Upper lobe of left lung (tissue), 6 donors: ENCODE data around the gene ITGAE. TPM values are rescaled to one million over a fixed set of nuclear protein-coding genes. Genes with fewer than 3 reads are reported as not detected.

Source experiments
- ATAC-seq, 2 donors: fragments of 200-7000 bp; cut with Tn5 transposase; one replicate each; pipeline ENCODE4 v1.9.1; 2022; ENCODE audit warnings: mild to moderate bottlenecking in 2 of 2, moderate library complexity in 2 of 2; ENCODE audit not compliant: low FRiP score in 2 of 2
- DNase-seq, 2 donors: peaks; one replicate each; pipeline ENCODE4 v3.0.0-alpha.2; 2019 to 2020
- H3K27ac ChIP-seq, 4 donors: fragments of 200-600 bp; sonication (generic); one replicate each; pipeline ENCODE4 v1.5.1; 2016 to 2019
- H3K27me3 ChIP-seq, 4 donors: fragments of 200-600 bp; sonication (generic); one replicate each; pipeline ENCODE4 v1.5.1; 2017 to 2019
- H3K36me3 ChIP-seq, 4 donors: fragments of 200-600 bp; sonication (generic); one replicate each; pipeline ENCODE4 v1.5.1; 2016 to 2019
- H3K4me1 ChIP-seq, 4 donors: fragments of 200-600 bp; sonication (generic); one replicate each; pipeline ENCODE4 v1.5.1; 2018 to 2019
- H3K4me3 ChIP-seq, 4 donors: fragments of 200-600 bp; sonication (generic); one replicate each; pipeline ENCODE4 v1.5.1; 2017 to 2019; ENCODE audit warnings: mild to moderate bottlenecking in 2 of 4, moderate library complexity in 1 of 4
- H3K9me3 ChIP-seq, 4 donors: fragments of 200-600 bp; sonication (generic); one replicate each; pipeline ENCODE4 v1.5.1; 2018 to 2019
- EP300 ChIP-seq, 4 donors: sonication (generic); formaldehyde crosslinking; IDR thresholded peaks; one replicate each; pipeline ENCODE4 v1.5.1; 2017; ENCODE audit warnings: antibody characterized with exemption in 4 of 4, control low read depth in 2 of 4
- POLR2A ChIP-seq, 4 donors: fragments of 450-650 bp; IDR thresholded peaks; one replicate each; pipeline ENCODE4 v1.5.1; 2016 to 2017; ENCODE audit warnings: antibody characterized with exemption in 4 of 4, mild to moderate bottlenecking in 2 of 4
- POLR2AphosphoS5 ChIP-seq, 2 donors: sonication (generic); formaldehyde crosslinking; IDR thresholded peaks; one replicate each; pipeline ENCODE4 v1.5.1; 2017; ENCODE audit warnings: antibody characterized with exemption in 2 of 2
- WGBS, 2 donors: methylation state at CpG; one replicate each; pipeline ENCODE4 v1.1.5; 2017 to 2018; 5-methylcytosine and 5-hydroxymethylcytosine counted together
- total RNA-seq, 6 donors: library from RNA; depleted of rRNA in 4 of 6; stranded (reverse); fragments of >200 nt in 4 of 6; gene quantifications; one replicate each; pipeline versions ENCODE4 v1.1.0 to v1.2.1, GENCODE V29; 2016 to 2021
- TF ChIP-seq, protein P1 (sequence below), 6 experiments: fragments of 450-650 bp in 4 of 6; fragments of 200-600 bp in 2 of 6; sonication (generic) in 2 of 6; IDR thresholded peaks; one replicate each; pipeline ENCODE4 v1.5.1; 2016 to 2019; ENCODE audit warnings: antibody characterized with exemption in 6 of 6
- donor health status: DM: no; HTN: no; CAD: no; lungs with moderate emphysema.
- donor health status: DM: no; HTN: yes; CAD: no; lungs with severe emphysema.

Gene ITGAE
- total RNA-seq, 6 donors from 2014 or later, result 17.2 to 36.0 (median 26.4) TPM

DNA sequence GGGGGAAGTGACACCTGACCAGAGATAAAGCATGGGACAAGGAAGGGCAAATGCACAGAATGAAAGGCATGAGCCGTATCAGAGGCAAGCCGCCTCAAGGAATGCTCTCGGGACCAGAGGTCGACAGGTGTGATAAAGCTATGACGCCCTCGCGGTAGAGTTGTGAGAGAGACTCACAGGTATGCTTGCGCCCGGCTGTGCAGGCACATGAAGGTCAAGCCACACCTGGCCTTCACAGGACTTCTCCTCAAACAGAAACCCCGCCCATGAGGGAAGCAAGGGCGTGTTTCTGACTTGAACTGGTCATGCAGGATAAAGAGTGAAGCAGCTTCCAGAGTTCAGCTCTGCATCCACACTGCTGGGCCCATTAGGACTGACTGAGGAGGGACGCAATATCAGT lies 37.2 kb upstream of the ITGAE start:
- WGBS, 2 donors, result 86 to 87% methylated on average over 12 of the region's 12 CpGs
- ATAC-seq, result no peak
- Histone ChIP-seq H3K36me3 (peaks cover 5 to 97% (median 43%) of the 10 kb centered on the region in 4 donors), H3K4me1 (peaks cover 0 to 11% (median 9%) of the 10 kb centered on the region in 4 donors), H3K27me3 (no peaks in the 10 kb centered on the region), H3K9me3 (no peaks in the 10 kb centered on the region), H3K27ac (no peak overlapping the region), H3K4me3 (no peak overlapping the region)
- no peak for DNase-seq
- TF ChIP-seq POLR2AphosphoS5 (IDR thresholded peaks at IDR 0.05), result no peak
- TF ChIP-seq, protein P1, sequence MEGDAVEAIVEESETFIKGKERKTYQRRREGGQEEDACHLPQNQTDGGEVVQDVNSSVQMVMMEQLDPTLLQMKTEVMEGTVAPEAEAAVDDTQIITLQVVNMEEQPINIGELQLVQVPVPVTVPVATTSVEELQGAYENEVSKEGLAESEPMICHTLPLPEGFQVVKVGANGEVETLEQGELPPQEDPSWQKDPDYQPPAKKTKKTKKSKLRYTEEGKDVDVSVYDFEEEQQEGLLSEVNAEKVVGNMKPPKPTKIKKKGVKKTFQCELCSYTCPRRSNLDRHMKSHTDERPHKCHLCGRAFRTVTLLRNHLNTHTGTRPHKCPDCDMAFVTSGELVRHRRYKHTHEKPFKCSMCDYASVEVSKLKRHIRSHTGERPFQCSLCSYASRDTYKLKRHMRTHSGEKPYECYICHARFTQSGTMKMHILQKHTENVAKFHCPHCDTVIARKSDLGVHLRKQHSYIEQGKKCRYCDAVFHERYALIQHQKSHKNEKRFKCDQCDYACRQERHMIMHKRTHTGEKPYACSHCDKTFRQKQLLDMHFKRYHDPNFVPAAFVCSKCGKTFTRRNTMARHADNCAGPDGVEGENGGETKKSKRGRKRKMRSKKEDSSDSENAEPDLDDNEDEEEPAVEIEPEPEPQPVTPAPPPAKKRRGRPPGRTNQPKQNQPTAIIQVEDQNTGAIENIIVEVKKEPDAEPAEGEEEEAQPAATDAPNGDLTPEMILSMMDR (IDR thresholded peaks at IDR 0.05), result no peak
- TF ChIP-seq POLR2A (IDR thresholded peaks at IDR 0.05), result no peak
- TF ChIP-seq EP300 (IDR thresholded peaks at IDR 0.05), result no peak

DNA sequence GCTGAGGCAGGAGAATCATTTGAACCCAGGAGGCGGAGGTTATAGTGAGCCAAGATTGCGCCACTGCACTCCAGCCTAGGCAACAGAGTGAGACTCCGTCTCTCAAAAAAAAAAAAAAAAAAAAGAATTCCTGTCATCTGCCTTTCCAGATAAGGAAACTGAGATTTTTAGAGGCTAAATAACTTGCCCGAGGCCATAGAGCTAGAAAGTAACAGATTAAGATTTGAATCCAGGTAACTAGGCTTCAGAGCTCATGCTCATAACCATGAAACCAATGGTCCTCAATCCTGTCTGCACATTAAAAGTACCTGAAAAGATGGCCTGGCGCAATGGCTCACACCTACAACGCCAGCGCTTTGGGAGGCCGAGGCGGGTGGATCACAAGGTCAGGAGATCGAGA lies 35.6 kb upstream of the ITGAE start:
- WGBS, 2 donors, result 83 to 93% methylated on average over 10 of the region's 10 CpGs
- DNase-seq (no peak), ATAC-seq (no peak)
- no peaks in the 10 kb centered on the region for H3K9me3 ChIP-seq
- H3K27ac ChIP-seq, result no peak overlapping the region
- no peak overlapping the region for H3K4me3 ChIP-seq
- H3K27me3 ChIP-seq, result no peaks in the 10 kb centered on the region
- TF ChIP-seq POLR2A (IDR thresholded peaks at IDR 0.05), result no peak
- TF ChIP-seq POLR2AphosphoS5 (IDR thresholded peaks at IDR 0.05), result no peak
- TF ChIP-seq, protein P1 (IDR thresholded peaks at IDR 0.05), result no peak
- no peak for TF ChIP-seq EP300 (IDR thresholded peaks at IDR 0.05)
- peaks cover 0 to 11% (median 9%) of the 10 kb centered on the region in 4 donors for H3K4me1 ChIP-seq
- H3K36me3 ChIP-seq, result peaks cover 3 to 85% (median 36%) of the 10 kb centered on the region in 4 donors

DNA sequence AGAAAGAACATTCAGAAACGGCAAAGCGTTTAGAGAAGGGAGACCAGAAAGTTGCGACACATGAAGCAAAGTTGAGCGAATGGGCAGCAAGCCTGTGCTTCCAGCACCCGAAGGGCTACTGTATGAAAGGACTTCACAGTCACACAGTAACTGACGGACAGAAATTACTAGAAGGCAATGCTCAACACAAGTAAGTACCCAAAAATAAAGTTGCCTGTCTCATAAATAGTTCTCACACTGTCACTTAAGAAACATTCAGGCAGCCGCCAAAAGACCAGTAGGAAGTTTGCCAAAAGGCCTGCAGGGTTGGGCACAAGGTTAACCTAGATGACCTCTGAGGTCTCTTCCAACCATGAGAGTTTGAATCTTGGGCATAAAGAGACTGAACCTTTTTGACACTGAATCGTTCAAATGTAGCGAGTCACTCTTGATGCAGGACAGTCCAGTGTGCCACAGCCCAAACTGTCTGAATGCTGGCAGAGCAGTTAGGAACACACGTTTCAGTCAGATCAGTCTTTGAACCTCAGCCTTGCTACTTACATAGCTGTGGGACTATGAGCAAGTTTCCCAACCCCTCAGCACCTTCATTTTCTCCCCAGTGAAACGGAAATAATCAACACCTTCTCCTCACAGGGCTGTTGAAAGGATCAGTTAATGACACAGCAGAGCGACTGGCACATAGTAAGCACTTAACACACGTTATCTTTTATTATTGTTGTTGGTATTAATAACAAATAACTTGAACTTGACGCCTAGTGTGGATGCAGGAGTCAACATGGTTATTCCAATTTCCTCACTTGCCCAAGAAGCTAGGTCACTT lies 34.6 kb upstream of the ITGAE start:
- Histone ChIP-seq H3K27ac (no peak overlapping the region), H3K27me3 (no peaks in the 10 kb centered on the region), H3K36me3 (peaks cover 3 to 82% (median 37%) of the 10 kb centered on the region in 4 donors), H3K4me1 (peaks cover 0 to 11% (median 9%) of the 10 kb centered on the region in 4 donors), H3K4me3 (no peak overlapping the region), H3K9me3 (no peaks in the 10 kb centered on the region)
- DNase-seq (no peak), ATAC-seq (no peak)
- WGBS, 2 donors, result 63 to 75% methylated on average over 14 of the region's 14 CpGs
- TF ChIP-seq POLR2AphosphoS5 (IDR thresholded peaks at IDR 0.05), result no peak
- TF ChIP-seq EP300 (IDR thresholded peaks at IDR 0.05), result no peak
- TF ChIP-seq, protein P1 (IDR thresholded peaks at IDR 0.05), result no peak
- no peak for TF ChIP-seq POLR2A (IDR thresholded peaks at IDR 0.05)

DNA sequence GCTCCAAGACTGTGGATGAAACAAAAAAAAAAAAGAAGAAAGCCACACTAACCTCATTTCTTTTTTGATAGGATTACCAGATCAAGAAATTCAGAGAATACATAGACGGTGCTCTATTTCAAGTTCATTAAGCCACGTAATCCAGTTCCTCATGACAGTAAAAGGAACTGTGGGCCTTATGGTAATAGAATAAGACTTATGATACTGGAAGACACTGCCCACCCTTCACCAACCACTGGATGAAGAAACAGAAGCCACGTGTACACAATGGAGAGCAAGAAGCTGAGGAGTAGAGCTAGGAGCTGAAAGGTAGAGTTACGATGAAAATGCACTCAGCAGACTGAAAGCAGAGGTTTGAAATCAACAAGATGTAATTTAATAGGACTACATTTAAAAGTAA lies 33.8 kb upstream of the ITGAE start:
- ATAC-seq (no peak), DNase-seq (no peak)
- 70 to 76% methylated on average over 4 of the region's 4 CpGs for WGBS, 2 donors
- no peak overlapping the region for H3K27ac ChIP-seq
- H3K4me3 ChIP-seq, result no peak overlapping the region
- H3K4me1 ChIP-seq, result peaks cover 0 to 11% (median 9%) of the 10 kb centered on the region in 4 donors
- H3K36me3 ChIP-seq, result peaks cover 3 to 76% (median 34%) of the 10 kb centered on the region in 4 donors
- H3K27me3 ChIP-seq, result no peaks in the 10 kb centered on the region
- TF ChIP-seq POLR2AphosphoS5 (IDR thresholded peaks at IDR 0.05) (no peak), EP300 (IDR thresholded peaks at IDR 0.05) (no peak), POLR2A (IDR thresholded peaks at IDR 0.05) (no peak)
- TF ChIP-seq, protein P1 (IDR thresholded peaks at IDR 0.05), result no peak
- no peaks in the 10 kb centered on the region for H3K9me3 ChIP-seq
